A549 (cell line): Measurements from ENCODE around the gene PTPRN2.

Experiments used
- CHD4 ChIP-seq: fragments of 200-600 bp; sonication (generic); IDR thresholded peaks from 2 replicates; pipeline ENCODE4 v1.6.1; 2016; ENCODE audit warnings: antibody characterized with exemption, mild to moderate bottlenecking, borderline replicate concordance
- EHMT2 ChIP-seq: fragments of 200-600 bp; sonication (generic); IDR thresholded peaks from 2 replicates; pipeline ENCODE4 v1.6.1; 2016; ENCODE audit warnings: antibody characterized with exemption, low read depth, mild to moderate bottlenecking, moderate library complexity
- MAFK ChIP-seq: fragments of 450-650 bp; IDR thresholded peaks from 2 replicates; pipeline ENCODE4 v1.6.1; 2014; ENCODE audit not compliant: partially characterized antibody
- POLR2AphosphoS2 ChIP-seq: conservative IDR thresholded peaks from 2 replicates; pipeline ENCODE4 v1.6.1; 2012; ENCODE audit warnings: low read length, improper control_type of control experiment, inconsistent platforms
- ZFP36 ChIP-seq: fragments of 450-650 bp; IDR thresholded peaks from 2 replicates; pipeline ENCODE4 v1.6.1; 2014; ENCODE audit warnings: borderline replicate concordance; ENCODE audit not compliant: partially characterized antibody
- ZNF302 ChIP-seq: fragments of 250-450 bp; sonication (Bioruptor Pico); IDR thresholded peaks from 2 replicates; pipeline ENCODE4 v1.9.0; 2021; ENCODE audit warnings: inconsistent platforms, mild to moderate bottlenecking, moderate library complexity
- TF ChIP-seq, protein P1 (sequence below): fragments of >200 bp; sonication (Bioruptor Twin); formaldehyde crosslinking; IDR thresholded peaks from 3 replicates; pipeline ENCODE4 v1.5.1; 2016

DNA sequence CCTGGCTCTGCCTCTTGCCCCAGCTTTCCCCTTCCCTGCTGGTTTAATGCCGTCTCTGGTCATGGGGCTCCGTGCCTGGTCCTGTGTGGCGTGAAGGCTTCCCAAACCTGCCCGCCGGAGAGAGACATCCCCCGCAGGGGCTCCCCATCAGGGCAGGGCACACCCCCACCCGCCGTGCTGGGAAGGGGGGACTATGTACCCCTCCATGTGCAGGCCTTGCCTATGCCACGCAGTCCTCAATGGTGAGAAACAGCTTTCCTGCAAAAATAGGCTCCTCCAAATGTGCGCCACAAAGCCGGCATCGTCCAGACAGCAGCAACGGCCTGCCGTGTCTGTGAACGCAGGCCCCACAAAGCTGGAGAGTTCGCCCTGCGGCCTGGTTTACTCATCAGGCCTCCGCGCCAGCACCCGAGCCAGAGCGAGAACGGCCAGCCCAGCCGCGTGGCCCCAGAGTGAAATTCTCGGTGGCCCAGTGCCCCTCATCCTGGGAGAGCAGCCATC is 937.4 kb downstream of the PTPRN2 start:
- TF ChIP-seq ZFP36: no peak
- no peak for TF ChIP-seq MAFK
- TF ChIP-seq, protein P1, sequence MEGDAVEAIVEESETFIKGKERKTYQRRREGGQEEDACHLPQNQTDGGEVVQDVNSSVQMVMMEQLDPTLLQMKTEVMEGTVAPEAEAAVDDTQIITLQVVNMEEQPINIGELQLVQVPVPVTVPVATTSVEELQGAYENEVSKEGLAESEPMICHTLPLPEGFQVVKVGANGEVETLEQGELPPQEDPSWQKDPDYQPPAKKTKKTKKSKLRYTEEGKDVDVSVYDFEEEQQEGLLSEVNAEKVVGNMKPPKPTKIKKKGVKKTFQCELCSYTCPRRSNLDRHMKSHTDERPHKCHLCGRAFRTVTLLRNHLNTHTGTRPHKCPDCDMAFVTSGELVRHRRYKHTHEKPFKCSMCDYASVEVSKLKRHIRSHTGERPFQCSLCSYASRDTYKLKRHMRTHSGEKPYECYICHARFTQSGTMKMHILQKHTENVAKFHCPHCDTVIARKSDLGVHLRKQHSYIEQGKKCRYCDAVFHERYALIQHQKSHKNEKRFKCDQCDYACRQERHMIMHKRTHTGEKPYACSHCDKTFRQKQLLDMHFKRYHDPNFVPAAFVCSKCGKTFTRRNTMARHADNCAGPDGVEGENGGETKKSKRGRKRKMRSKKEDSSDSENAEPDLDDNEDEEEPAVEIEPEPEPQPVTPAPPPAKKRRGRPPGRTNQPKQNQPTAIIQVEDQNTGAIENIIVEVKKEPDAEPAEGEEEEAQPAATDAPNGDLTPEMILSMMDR: no peak
- TF ChIP-seq ZNF302 (CRISPR knock-in tag): no peak
- no peak for TF ChIP-seq EHMT2
- no peak for TF ChIP-seq CHD4
- no peak for TF ChIP-seq POLR2AphosphoS2
